ENCODE data around the gene BCKDHA. TPM values are rescaled to one million over a fixed set of nuclear protein-coding genes. Genes with fewer than 3 reads are reported as not detected.
A peak's percentile ranks its signal among the peaks of the same experiment; 100 is the strongest.

BCKDHA gene
- total RNA-seq, 2 experiments from 2014 or later: 16.8 to 66.4 TPM

DNA sequence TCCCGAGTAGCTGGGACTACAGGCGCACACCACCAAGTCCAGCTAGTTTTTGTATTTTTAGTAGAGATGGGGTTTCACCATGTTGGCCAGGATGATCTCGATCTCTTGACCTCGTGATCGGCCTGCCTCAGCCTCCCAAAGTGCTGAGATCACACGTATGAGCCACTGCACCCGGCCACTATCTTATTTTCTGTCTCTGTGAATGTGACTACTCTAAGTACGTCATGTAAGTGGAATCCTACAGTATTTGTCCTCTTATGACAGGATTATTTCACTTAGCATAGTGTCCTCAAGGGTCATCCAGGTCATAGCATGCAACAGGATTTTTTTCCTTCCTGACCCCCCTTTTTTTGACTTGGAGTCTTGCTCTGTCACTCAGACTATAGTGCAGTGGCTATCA is 26.1 kb upstream of the BCKDHA start:
- H3K4me3 ChIP-seq (ENCODE audit: low read depth, low read length, poor library complexity, severe bottlenecking): no peak overlapping the region
- H4K20me1 ChIP-seq (ENCODE audit: insufficient read depth, low read length): no peaks in the 10 kb centered on the region
- TF ChIP-seq, protein P1, sequence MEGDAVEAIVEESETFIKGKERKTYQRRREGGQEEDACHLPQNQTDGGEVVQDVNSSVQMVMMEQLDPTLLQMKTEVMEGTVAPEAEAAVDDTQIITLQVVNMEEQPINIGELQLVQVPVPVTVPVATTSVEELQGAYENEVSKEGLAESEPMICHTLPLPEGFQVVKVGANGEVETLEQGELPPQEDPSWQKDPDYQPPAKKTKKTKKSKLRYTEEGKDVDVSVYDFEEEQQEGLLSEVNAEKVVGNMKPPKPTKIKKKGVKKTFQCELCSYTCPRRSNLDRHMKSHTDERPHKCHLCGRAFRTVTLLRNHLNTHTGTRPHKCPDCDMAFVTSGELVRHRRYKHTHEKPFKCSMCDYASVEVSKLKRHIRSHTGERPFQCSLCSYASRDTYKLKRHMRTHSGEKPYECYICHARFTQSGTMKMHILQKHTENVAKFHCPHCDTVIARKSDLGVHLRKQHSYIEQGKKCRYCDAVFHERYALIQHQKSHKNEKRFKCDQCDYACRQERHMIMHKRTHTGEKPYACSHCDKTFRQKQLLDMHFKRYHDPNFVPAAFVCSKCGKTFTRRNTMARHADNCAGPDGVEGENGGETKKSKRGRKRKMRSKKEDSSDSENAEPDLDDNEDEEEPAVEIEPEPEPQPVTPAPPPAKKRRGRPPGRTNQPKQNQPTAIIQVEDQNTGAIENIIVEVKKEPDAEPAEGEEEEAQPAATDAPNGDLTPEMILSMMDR (conservative IDR thresholded peaks at IDR 0.05; ENCODE audit: low read length): no peak
- TF ChIP-seq EZH2phosphoT487 (IDR thresholded peaks at IDR 0.05; ENCODE audit: borderline replicate concordance, low read depth, low read length): no peak
- BruUV-seq (replicated peaks): no TSS peak
- ChIA-PET POLR2A (interaction anchor here (0.6 kb wide), 1 partner anchor 25 kb away, joined by 4 read pairs; no protein-coding TSS in a partner anchor), CTCF (ENCODE audit: unreplicated experiment) (no interaction called here)
- no peak overlapping the region for H3K27ac ChIP-seq (ENCODE audit: low read depth, low read length, poor library complexity, severe bottlenecking)
- H3K9me2 ChIP-seq (ENCODE audit: insufficient read depth, low read length): no peaks in the 10 kb centered on the region
- H3K9me3 ChIP-seq (ENCODE audit: low read length): no peaks in the 10 kb centered on the region
- no peaks in the 10 kb centered on the region for H3K36me3 ChIP-seq (ENCODE audit: insufficient read depth, low read length)
- H3K4me2 ChIP-seq (ENCODE audit: low read length): no peak overlapping the region
- H3K79me2 ChIP-seq (ENCODE audit: insufficient read depth, low read depth, low read length): peaks cover under 1% of the 10 kb centered on the region; the same call in 1 of the 2 replicates
- intact Hi-C loops (cut with micrococcal nuclease; ENCODE audit: unreplicated experiment): no loop called here
- H3K4me1 ChIP-seq (ENCODE audit: insufficient read depth, low read length, poor library complexity, severe bottlenecking): no peaks in the 10 kb centered on the region
- DNase-seq (ENCODE audit: low spot score): no peak
- H2AFZ ChIP-seq (ENCODE audit: low read length): no peak overlapping the region

DNA sequence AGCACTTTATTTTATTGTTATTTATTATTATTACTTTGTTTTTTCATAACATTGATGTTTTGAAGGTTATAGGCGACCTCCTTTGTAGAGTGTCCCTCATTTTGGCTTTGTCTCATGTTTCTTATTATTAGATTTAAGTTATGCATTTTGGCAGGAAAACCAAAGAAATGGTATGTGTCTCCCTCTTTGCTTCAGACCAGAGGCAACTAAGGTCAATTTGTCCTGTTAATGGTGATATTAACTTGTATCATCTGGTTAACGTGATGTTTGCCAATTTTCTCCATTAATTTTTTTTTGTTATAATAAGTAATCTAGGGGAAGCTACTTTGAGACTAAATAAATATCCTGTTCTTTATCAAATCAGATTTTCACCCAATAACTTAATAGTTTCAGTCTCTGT is 25.1 kb upstream of the BCKDHA start:
- BruUV-seq (replicated peaks): TSS peak; percentile 46
- intact Hi-C loops (cut with micrococcal nuclease; ENCODE audit: unreplicated experiment): no loop called here
- POLR2A ChIA-PET: interaction anchor here (0.9 kb wide), 1 partner anchor 8 kb away, joined by 3 read pairs; no protein-coding TSS in a partner anchor
- Histone ChIP-seq H3K79me2 (ENCODE audit: insufficient read depth, low read depth, low read length) (no peaks in the 10 kb centered on the region), H3K4me3 (ENCODE audit: low read depth, low read length, poor library complexity, severe bottlenecking) (no peak overlapping the region), H3K9me2 (ENCODE audit: insufficient read depth, low read length) (no peaks in the 10 kb centered on the region), H3K36me3 (ENCODE audit: insufficient read depth, low read length) (no peaks in the 10 kb centered on the region), H3K4me2 (ENCODE audit: low read length) (no peak overlapping the region), H2AFZ (ENCODE audit: low read length) (no peak overlapping the region), H3K9me3 (ENCODE audit: low read length) (no peaks in the 10 kb centered on the region), H4K20me1 (ENCODE audit: insufficient read depth, low read length) (no peaks in the 10 kb centered on the region), H3K4me1 (ENCODE audit: insufficient read depth, low read length, poor library complexity, severe bottlenecking) (peaks cover under 1% of the 10 kb centered on the region), H3K27ac (ENCODE audit: low read depth, low read length, poor library complexity, severe bottlenecking) (no peak overlapping the region)
- DNase-seq (ENCODE audit: low spot score): no peak
- CTCF ChIA-PET (ENCODE audit: unreplicated experiment): no interaction called here
- no peak for TF ChIP-seq EZH2phosphoT487 (IDR thresholded peaks at IDR 0.05; ENCODE audit: borderline replicate concordance, low read depth, low read length)
- TF ChIP-seq, protein P1 (conservative IDR thresholded peaks at IDR 0.05; ENCODE audit: low read length): no peak

DNA sequence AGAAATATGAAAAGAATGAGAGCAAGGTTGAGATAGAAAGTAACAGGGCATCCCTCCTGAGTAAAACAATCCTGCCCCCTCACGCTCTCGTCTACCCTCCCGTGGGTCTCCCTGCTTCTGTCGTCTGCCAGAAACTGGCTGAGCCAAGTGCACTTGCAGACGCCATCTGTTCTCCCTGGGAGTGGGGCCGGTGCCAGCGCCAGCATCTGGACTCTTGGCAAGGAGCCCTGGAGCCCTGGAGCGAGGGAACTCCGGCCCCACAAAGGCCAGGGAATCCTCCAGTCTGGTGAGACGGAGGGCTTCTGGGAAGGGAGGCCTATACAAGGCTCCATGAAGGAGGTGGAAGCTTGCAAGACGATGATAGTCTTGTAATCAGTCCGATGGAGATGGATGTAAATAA is 23.6 kb upstream of the BCKDHA start:
- Histone ChIP-seq H3K4me2 (ENCODE audit: low read length) (no peak overlapping the region), H4K20me1 (ENCODE audit: insufficient read depth, low read length) (no peaks in the 10 kb centered on the region), H3K9me3 (ENCODE audit: low read length) (no peaks in the 10 kb centered on the region), H3K4me1 (ENCODE audit: insufficient read depth, low read length, poor library complexity, severe bottlenecking) (peaks cover 13% of the 10 kb centered on the region), H3K79me2 (ENCODE audit: insufficient read depth, low read depth, low read length) (no peaks in the 10 kb centered on the region), H3K9me2 (ENCODE audit: insufficient read depth, low read length) (no peaks in the 10 kb centered on the region), H3K27ac (ENCODE audit: low read depth, low read length, poor library complexity, severe bottlenecking) (no peak overlapping the region), H3K4me3 (ENCODE audit: low read depth, low read length, poor library complexity, severe bottlenecking) (no peak overlapping the region), H3K36me3 (ENCODE audit: insufficient read depth, low read length) (no peaks in the 10 kb centered on the region), H2AFZ (ENCODE audit: low read length) (no peak overlapping the region)
- no peak for DNase-seq (ENCODE audit: low spot score)
- TF ChIP-seq EZH2phosphoT487 (IDR thresholded peaks at IDR 0.05; ENCODE audit: borderline replicate concordance, low read depth, low read length): no peak
- TF ChIP-seq, protein P1 (conservative IDR thresholded peaks at IDR 0.05; ENCODE audit: low read length): no peak
- ChIA-PET POLR2A (no interaction called here), CTCF (ENCODE audit: unreplicated experiment) (no interaction called here)
- no TSS peak for BruUV-seq (replicated peaks)
- intact Hi-C loops (cut with micrococcal nuclease; ENCODE audit: unreplicated experiment): no loop called here

Measured in OCI-LY7 (cell line).